ENCODE results near the gene TRMT44.

The TRMT44 gene

GRCh38 chr4:8516996-8517550 lies 76.5 kb downstream of the TRMT44 start:
- TF ChIP-seq CTCF (conservative IDR thresholded peaks at IDR 0.05; ENCODE audit: low read depth, low read length): no peak
- no peak for DNase-seq (ENCODE audit: low read depth)
- H3K4me3 ChIP-seq (ENCODE audit: low read length): no peak overlapping the region

GRCh38 chr4:8517946-8518345 lies 77.4 kb downstream of the TRMT44 start:
- no peak for TF ChIP-seq CTCF (conservative IDR thresholded peaks at IDR 0.05; ENCODE audit: low read depth, low read length)
- H3K4me3 ChIP-seq (ENCODE audit: low read length): no peak overlapping the region
- DNase-seq (ENCODE audit: low read depth): no peak

- no peak overlapping the region for H3K4me3 ChIP-seq (ENCODE audit: low read length)
- DNase-seq (ENCODE audit: low read depth): no peak
- no peak for TF ChIP-seq CTCF (conservative IDR thresholded peaks at IDR 0.05; ENCODE audit: low read depth, low read length)
These were observed 81.9 kb downstream of the TRMT44 start for GRCh38 chr4:8522160-8523120.

GRCh38 chr4:8523175-8523574 lies 82.6 kb downstream of the TRMT44 start:
- no peak overlapping the region for H3K4me3 ChIP-seq (ENCODE audit: low read length)
- no peak for TF ChIP-seq CTCF (conservative IDR thresholded peaks at IDR 0.05; ENCODE audit: low read depth, low read length)
- DNase-seq (ENCODE audit: low read depth): no peak

GRCh38 chr4:8523766-8524165 lies 83.2 kb downstream of the TRMT44 start:
- no peak for DNase-seq (ENCODE audit: low read depth)
- no peak overlapping the region for H3K4me3 ChIP-seq (ENCODE audit: low read length)
- no peak for TF ChIP-seq CTCF (conservative IDR thresholded peaks at IDR 0.05; ENCODE audit: low read depth, low read length)

GRCh38 chr4:8524595-8525382 lies 84.2 kb downstream of the TRMT44 start:
- no peak for TF ChIP-seq CTCF (conservative IDR thresholded peaks at IDR 0.05; ENCODE audit: low read depth, low read length)
- no peak overlapping the region for H3K4me3 ChIP-seq (ENCODE audit: low read length)
- DNase-seq (ENCODE audit: low read depth): no peak
